ENCODE results near the gene GAPDH.

DNA sequence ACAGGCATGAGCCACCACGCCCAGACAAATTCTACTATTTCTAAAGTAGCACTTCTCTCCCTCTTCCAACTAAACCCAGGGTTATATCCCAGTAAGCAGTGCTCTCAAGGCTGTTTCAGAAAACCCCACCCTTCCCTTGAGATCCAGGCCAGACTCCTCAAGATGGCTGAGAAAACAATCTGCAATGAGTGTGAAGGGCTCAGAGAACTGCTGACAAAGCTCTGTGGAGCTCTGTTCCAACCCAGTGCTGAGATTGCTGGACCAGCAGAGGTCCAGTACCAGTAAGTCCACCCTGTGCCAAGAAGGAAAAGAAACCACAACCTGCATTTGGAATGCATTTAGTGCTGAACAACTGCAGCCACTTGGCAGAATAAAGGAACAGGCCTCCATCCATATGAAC lies 25.2 kb downstream of the GAPDH start:
- no peak for TF ChIP-seq ZNF274 (IDR thresholded peaks at IDR 0.05; ENCODE audit: low read depth, low read length)
- TF ChIP-seq YY1 (IDR thresholded peaks at IDR 0.05; ENCODE audit: insufficient read depth, insufficient read length), result no peak
- no peak for TF ChIP-seq SUZ12 (IDR thresholded peaks at IDR 0.05; ENCODE audit: extremely low read depth, insufficient read depth, insufficient read length)

All from NT2/D1 (cell line).